GM19023 (cell line): ENCODE measurements around the gene CPEB1.
"Not testable (repeated sequence)": the region's sequence is repeated elsewhere in the genome, so short reads cannot be mapped to it uniquely, and the experiment has no call there.

ENCODE experiments used
- ATAC-seq: cut with Tn5 transposase; IDR thresholded peaks from one replicate; pipeline ENCODE4 v1.9.1; 2021; ENCODE audit warnings: mild to moderate bottlenecking, moderate library complexity; ENCODE audit not compliant: unreplicated experiment

The CPEB1 gene

GRCh38 chr15:82649226-82649999 lies 2.2 kb upstream of the CPEB1 start:
- no peak for ATAC-seq

GRCh38 chr15:82648257-82649103 lies 1.3 kb upstream of the CPEB1 start:
- ATAC-seq = no peak

GRCh38 chr15:82647835-82648256 lies 683 bp upstream of the CPEB1 start:
- ATAC-seq = no peak

- no peak for ATAC-seq
Observed at GRCh38 chr15:82646250-82647044, 716 bp downstream of the CPEB1 start.

- not testable (repeated sequence) for ATAC-seq
Observed at GRCh38 chr15:82644967-82645852, 2.0 kb downstream of the CPEB1 start.

- no peak for ATAC-seq
Observed at GRCh38 chr15:82643992-82644391, 3.2 kb downstream of the CPEB1 start.

GRCh38 chr15:82642656-82643055 lies 4.5 kb downstream of the CPEB1 start:
- no peak for ATAC-seq

- no peak for ATAC-seq
Observed at GRCh38 chr15:82641129-82641798, 5.9 kb downstream of the CPEB1 start.

GRCh38 chr15:82640672-82641071 lies 6.5 kb downstream of the CPEB1 start:
- no peak for ATAC-seq

GRCh38 chr15:82635798-82636197 lies 11.4 kb downstream of the CPEB1 start:
- no peak for ATAC-seq

GRCh38 chr15:82630033-82630432 lies 17.1 kb downstream of the CPEB1 start:
- no peak for ATAC-seq

- no peak for ATAC-seq
Observed at GRCh38 chr15:82625136-82625535, 22.0 kb downstream of the CPEB1 start.

GRCh38 chr15:82624438-82624837 lies 22.7 kb downstream of the CPEB1 start:
- no peak for ATAC-seq

- no peak for ATAC-seq
Observed at GRCh38 chr15:82624008-82624407, 23.2 kb downstream of the CPEB1 start.

- no peak for ATAC-seq
Observed at GRCh38 chr15:82621970-82622369, 25.2 kb downstream of the CPEB1 start.

GRCh38 chr15:82613747-82614146 lies 33.4 kb downstream of the CPEB1 start:
- no peak for ATAC-seq

GRCh38 chr15:82611348-82611747 lies 35.8 kb downstream of the CPEB1 start:
- no peak for ATAC-seq

- ATAC-seq = no peak
Observed at GRCh38 chr15:82602195-82602594, 45.0 kb downstream of the CPEB1 start.

- ATAC-seq = no peak
Observed at GRCh38 chr15:82599862-82600261, 47.3 kb downstream of the CPEB1 start.

- no peak for ATAC-seq
Observed at GRCh38 chr15:82597815-82598214, 49.3 kb downstream of the CPEB1 start.
